GM19372 (cell line): ENCODE data around the gene KCNE5.
"Not testable (repeated sequence)": the region's sequence is repeated elsewhere in the genome, so short reads cannot be mapped to it uniquely, and the experiment has no call there.

Experiments used
- ATAC-seq: cut with Tn5 transposase; IDR thresholded peaks from one replicate; pipeline ENCODE4 v1.9.1; 2021; ENCODE audit warnings: mild to moderate bottlenecking, low read depth, moderate library complexity; ENCODE audit not compliant: unreplicated experiment

The KCNE5 gene

GRCh38 chrX:109624641-109625616 lies at the start of gene KCNE5:
Gene KCNE5 (minus strand): TSS chrX:109625172. CDS start chrX:109625020, 152 bp downstream.
- no peak for ATAC-seq

GRCh38 chrX:109672239-109672638 lies 47.3 kb upstream of the KCNE5 start:
- ATAC-seq = no peak

- ATAC-seq = not testable (repeated sequence)
These were observed 46.2 kb upstream of the KCNE5 start for GRCh38 chrX:109671170-109671569.

GRCh38 chrX:109667986-109668385 lies 43.0 kb upstream of the KCNE5 start:
- ATAC-seq = no peak

GRCh38 chrX:109660435-109661143 lies 35.6 kb upstream of the KCNE5 start:
- no peak for ATAC-seq

GRCh38 chrX:109658391-109658790 lies 33.4 kb upstream of the KCNE5 start:
- no peak for ATAC-seq

GRCh38 chrX:109657364-109657763 lies 32.4 kb upstream of the KCNE5 start:
- not testable (repeated sequence) for ATAC-seq

- no peak for ATAC-seq
These were observed 31.8 kb upstream of the KCNE5 start for GRCh38 chrX:109656774-109657173.

- ATAC-seq = no peak
These were observed 30.7 kb upstream of the KCNE5 start for GRCh38 chrX:109655502-109656201.

GRCh38 chrX:109654516-109655109 lies 29.6 kb upstream of the KCNE5 start:
- no peak for ATAC-seq

GRCh38 chrX:109644671-109645070 lies 19.7 kb upstream of the KCNE5 start:
- ATAC-seq = not testable (repeated sequence)

GRCh38 chrX:109643687-109644086 lies 18.7 kb upstream of the KCNE5 start:
- ATAC-seq = no peak

GRCh38 chrX:109638158-109638557 lies 13.2 kb upstream of the KCNE5 start:
- no peak for ATAC-seq

GRCh38 chrX:109637477-109637876 lies 12.5 kb upstream of the KCNE5 start:
- ATAC-seq = not testable (repeated sequence)

- ATAC-seq = no peak
These were observed 10.2 kb upstream of the KCNE5 start for GRCh38 chrX:109635146-109635545.

GRCh38 chrX:109632906-109633504 lies 8.0 kb upstream of the KCNE5 start:
- ATAC-seq = no peak

GRCh38 chrX:109629310-109629709 lies 4.3 kb upstream of the KCNE5 start:
- ATAC-seq = no peak

- no peak for ATAC-seq
These were observed 1.7 kb upstream of the KCNE5 start for GRCh38 chrX:109626637-109627036.

GRCh38 chrX:109623997-109624396 lies 975 bp downstream of the KCNE5 start:
- ATAC-seq = no peak

- ATAC-seq = no peak
These were observed 2.7 kb downstream of the KCNE5 start for GRCh38 chrX:109622270-109622669.
